GM21723 (cell line): ENCODE measurements around the gene KRT27.

Source experiments
- ATAC-seq: cut with Tn5 transposase; IDR thresholded peaks from one replicate; pipeline ENCODE4 v1.9.1; 2021; ENCODE audit warnings: mild to moderate bottlenecking, moderate library complexity; ENCODE audit not compliant: unreplicated experiment

Gene KRT27

DNA sequence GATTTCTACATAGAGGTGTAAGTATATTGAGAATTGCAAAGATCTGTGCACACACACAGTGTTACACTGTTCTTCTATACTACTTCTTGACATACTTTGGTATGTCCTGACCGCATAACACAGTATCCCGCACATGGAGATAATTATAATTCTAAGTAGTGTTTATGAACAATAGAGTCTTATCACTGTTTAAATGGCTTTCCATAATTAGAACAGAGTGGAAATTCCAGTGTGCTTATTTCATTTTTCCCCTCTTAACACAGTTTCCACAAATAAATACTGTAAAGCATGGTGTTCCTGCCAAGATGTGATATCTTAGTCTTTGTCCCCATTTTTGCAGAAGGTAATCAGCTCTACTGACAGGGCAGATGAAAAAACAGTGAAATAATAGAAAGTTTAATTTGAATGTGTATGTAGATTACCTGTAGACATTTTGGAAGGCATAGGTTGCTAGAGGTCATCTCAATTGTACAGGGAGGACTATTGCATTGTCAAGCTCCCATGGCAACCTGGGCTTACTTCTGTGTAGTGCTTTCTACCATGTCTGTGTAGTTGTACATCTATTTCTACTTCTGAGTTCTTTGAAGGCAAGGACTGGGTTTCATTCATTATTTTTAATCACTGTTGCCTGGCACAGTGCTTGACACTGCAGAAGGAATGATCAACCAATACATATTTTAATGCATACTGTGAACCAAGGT lies 27.5 kb upstream of the KRT27 start:
- no peak for ATAC-seq

DNA sequence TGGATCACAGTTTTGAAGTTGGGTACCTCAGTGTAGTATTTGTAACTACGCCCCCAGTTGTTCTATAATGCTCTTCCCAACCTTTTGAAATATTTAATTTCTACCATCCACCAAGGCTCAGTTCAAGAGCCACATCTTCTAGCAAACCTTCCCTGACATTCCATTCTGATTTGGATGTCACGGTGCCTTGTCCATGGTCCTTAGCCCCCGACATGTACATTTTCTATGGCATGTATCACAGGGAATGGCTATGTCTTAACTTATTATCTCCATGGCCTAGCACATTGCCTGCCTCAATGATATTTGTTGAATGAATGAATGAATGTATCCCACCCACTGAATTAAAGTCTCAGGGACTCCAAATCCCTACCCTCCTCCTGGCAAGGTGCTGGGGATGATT lies 23.8 kb upstream of the KRT27 start:
- no peak for ATAC-seq

DNA sequence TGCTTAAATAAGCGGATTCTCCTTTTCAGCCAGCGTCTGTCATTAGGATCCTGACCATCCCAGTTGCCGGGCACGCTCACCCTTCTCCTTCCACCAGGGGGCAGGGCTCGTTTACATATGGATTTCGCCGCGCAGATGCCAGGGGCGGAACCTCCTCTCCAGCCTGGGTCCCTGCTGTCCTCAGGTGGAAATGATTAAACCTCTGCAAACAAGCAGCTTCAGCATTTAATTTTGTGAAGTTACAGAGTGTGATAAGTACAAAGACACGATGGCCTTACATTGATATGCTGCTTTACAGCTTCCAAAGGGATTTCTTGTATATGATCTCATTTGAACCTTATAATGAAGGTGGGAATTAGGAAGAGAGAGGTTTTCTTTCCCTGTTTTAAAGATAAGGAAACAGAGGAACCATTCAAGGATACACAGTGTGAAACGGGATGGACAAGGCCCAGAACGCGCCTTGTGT lies 21.3 kb upstream of the KRT27 start:
- ATAC-seq = no peak

DNA sequence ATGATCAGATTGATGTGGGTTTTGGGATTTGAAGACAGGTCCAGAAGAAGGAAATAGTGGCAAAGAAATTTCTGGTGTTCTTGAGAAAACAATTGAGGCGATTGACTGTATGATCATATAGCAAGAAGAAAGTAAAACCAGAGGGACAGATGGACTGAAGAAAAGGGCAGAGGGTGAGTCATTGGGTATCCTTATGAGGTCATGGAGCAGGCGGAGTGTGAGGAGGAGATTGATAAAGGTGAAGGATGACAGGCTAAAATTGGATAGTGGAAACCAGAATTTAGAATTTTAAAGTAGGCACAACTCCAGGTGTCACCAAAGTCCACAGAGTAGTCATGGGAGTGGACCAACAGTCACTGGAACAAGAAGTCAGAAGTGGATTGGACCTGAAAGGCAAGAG lies 18.8 kb upstream of the KRT27 start:
- no peak for ATAC-seq

DNA sequence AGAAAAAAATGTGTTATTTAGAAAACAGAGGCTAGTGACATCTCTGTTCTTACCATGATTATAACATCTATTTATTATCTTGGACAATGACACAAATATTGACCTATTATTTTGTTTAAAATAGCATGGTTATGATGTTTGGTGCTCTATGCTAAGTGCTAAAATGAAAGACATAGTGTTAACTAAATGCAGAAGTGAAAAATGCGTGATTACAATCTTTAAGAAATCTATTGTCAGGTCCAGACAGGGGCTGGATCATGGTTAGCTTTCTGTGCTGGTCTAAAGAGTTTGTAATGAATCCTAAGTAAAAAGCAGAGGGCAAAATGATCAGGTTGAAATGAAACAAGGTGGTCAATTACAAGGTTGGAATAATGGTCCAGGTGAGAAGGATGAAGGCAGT lies 18.0 kb upstream of the KRT27 start:
- ATAC-seq = no peak

DNA sequence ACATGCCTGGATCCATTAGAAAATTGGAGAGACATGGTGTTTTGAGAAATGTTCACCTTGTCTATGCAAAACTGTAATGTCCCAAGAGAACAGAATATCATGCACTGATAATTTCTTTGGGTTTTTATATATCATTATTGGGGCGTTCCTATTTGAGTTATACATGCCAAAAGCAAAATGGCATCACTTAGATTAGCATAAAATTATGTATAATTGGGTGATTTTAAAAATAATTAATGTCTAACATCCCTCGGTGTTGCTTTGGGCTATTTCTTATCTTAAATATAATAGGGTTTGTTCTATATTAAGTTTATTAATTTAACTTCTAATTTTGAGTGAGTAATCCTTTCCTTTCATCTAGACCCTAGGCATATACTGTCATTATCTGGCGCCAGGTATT lies 17.5 kb upstream of the KRT27 start, which contains the start of gene KRT28:
Gene KRT28, minus strand, starts transcription at position 101 of the 400 bp plus-strand sequence. Its CDS starts 66 bp downstream, at position 35.
- ATAC-seq = no peak

DNA sequence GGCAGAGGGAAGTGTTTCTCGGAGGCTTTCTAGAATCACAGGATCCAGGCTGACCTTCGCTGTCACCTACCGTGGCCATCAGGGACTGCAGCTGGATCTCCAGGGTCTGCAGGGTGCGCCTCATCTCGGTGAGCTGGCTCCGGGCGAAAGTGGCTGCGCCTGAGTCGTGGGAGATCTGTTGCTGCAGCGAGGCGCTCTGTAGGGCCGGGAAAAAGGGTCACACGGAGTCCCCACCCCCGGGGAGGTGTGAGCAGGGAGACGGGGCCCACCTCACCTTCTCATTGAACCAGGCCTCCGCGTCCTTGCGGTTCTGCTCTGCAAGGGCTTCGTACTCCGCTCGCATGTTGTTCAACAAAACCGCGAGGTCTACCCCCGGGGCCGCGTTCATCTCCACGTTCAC lies 14.5 kb upstream of the KRT27 start:
- no peak for ATAC-seq

DNA sequence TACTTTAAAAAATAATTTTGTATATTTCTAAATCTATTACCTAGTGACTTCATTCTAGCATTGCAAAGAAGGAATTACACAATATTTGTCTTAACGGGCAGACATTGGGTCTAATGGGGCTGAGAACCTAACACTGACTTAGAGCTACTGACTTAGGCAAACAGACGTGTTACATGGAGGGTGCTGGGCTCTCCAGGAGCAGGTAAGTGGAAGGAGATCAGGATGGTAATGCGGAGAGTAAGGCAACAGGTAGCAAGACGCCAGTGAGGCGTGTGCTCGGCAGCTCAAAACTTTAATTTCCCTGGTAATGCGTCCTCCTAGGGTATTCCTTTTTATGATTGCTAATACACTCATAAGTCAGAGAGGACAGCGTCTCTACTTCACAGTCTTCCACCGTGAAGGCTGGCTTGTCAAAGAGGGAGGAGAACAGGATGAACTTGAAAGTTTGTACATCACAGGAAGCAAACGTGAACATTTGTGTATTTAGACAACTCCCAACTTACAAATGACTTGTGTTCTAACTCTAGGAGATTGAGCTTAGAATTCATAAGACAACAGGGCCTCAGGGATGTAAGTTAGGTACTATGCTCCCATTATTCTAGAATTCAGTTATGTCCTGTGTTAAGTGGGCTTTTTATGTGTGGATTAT lies 12.8 kb upstream of the KRT27 start:
- ATAC-seq = no peak

DNA sequence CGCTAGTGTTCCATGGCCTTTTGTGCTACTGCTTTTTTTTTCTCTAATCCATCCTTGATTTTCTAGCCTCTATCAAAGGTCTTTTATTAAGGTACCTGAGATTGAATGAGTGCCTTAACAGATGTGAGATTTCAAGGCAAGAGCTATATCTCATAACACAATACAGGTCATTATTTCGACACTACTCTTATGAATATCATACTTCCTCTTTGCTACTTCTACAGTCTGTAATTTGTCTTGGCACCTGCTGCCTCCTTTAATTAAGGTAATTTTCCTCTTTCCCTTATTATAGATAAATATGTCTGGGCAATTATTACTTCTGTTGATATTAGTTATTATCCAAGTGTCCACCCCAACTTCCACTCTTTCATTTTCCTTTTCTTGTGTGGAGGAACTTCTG lies 12.1 kb upstream of the KRT27 start:
- ATAC-seq = no peak

DNA sequence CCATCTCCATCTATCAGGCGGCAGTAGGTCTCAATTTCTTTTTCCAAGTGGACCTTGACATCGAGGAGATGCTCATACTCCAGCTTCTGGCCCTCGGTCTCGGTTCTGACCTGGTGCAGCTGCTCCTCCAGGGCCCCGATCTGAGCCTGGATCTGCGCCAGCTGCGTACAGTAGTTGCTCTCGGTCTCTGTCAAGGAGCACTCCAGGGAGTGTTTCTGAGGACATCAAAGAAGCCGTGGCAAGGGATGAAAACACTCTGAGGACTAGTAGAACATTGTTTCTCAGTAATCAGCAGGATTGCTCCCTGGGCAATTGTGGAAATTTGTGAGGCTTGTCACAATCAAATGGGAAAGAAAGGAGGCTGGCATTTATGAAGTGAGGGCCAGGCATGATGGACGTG lies 11.5 kb upstream of the KRT27 start:
- ATAC-seq = no peak

DNA sequence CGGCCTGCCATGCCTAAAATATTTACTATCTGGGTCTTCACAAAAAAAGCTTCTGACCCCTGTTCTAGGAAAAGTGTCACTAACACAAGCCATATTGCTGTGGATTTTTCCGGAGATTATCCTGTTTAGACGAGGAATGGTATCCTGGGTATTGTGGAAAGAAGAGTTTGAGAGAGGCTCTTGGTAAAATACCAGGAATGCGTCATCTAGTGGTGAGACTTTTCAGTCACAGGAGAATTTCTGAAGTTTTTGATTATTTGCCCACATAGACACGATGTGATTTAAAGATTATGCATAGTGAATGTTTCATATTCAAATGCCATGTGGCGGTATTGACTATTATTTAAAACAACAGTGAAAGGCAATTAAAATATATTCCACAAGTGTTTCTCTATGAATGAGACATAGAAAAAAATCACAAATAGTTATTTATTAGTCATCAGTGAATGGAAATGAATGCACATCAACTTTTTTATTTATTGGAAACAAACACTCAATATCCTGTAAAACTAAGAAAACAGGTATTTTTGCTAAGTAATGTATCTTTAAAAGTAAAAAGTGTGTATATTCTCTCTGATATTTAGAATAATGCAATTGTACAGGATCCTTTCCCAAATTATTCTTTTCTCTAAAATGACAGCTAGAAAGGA lies 9.6 kb upstream of the KRT27 start:
- no peak for ATAC-seq

DNA sequence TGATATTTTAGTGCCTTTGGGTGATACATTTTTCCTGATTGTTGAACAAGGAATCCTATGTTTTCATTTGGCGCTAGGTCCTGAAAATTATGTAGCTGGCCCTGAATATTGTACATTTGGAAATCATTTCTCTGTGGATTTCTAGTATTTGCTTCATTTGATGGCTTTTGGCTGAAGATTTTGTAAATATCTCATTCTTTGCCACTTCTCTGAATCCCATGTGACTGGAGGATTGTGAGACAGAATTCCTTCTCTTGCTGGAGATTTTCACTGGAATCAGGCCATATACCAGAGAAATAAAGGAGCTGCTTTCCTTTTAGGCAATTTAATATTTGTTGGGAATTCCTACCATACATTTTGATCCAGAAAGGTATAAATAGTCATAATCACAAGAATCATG lies 8.8 kb upstream of the KRT27 start:
- no peak for ATAC-seq

DNA sequence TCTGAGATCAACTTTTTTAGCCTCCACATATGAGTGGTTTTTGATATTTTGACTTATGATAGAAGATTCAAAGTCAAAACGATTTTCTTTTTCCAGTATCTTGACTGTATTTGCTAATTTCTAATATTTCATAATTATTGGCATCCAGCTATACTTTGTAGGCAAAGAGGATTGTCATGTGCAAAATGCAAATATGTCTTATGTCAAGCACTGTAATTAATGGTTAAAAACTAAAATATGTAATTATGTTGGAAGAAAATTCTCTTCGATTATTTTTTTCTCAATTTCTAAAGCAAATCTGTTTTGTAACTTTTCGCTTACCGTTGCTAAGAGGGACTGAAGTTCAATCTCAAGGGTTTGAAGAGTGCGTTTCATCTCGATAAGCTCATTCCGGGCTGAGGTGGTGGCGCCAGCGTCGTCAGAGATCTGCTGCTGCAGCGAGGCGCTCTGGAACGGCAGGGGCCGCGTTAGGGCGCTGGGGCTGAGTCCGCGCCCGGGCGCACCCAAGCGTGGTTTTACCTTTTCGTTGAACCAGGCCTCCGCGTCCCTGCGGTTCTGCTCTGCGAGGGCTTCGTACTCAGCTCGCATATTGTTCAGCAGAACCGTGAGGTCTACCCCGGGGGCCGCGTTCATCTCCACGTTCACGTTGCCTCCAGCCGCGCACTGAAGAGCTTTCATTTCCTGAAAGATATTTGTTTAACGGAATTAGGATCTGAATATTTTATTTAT lies 3.0 kb downstream of the KRT27 start:
- ATAC-seq = no peak

DNA sequence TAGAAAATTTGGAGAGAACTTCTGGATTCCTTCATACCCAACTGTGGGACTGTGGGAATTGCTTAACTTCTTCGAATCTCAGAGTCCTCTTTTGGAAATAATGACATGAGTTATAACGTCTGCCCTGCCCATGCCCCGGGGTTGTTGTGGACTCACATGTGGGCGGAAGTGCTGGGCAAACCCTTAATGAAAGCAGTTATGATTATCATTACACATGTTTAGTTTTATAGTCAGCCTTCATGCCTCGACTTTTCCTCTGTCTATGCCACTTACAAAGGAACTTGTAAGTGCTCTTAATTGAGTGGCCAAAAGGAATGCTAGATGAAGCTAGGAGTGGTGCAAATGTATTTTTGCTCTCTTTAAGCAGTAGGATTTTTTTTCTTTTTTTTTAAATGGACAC lies 3.9 kb downstream of the KRT27 start:
- no peak for ATAC-seq

DNA sequence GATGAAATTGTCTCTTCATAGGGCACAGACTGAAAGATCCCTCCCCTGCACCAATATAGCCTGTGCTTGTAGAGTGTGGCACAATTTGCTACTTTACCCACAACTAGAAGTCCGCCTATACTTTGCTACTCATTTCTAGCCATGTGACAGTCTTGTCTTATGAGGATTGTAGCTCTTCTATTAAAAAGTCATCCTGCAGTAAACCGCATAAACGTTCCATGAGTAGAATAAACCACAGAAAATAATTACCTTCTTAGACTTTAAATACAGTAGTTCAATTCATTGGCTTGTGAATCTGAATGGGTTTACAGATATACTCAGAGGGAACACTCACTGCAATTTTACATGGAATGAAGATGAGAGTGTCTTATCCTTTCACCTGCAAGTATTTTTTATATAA lies 4.4 kb downstream of the KRT27 start:
- no peak for ATAC-seq

DNA sequence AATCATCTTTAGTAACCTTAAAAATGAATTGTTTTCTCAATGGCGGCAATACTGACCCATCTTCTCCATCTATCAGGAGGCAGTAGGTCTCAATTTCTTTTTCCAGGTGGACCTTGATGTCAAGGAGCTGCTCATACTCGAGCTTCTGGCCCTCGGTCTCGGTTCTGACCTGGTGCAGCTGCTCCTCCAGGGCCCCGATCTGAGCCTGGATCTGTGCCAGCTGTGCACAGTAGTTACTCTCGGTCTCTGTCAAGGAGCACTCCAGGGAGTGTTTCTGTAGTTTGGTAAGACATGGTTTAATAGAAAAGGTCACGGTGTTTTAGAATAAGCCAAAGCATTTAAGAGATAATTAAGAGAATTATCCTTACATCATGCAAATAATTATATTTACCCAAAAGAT lies 4.9 kb downstream of the KRT27 start:
- no peak for ATAC-seq

DNA sequence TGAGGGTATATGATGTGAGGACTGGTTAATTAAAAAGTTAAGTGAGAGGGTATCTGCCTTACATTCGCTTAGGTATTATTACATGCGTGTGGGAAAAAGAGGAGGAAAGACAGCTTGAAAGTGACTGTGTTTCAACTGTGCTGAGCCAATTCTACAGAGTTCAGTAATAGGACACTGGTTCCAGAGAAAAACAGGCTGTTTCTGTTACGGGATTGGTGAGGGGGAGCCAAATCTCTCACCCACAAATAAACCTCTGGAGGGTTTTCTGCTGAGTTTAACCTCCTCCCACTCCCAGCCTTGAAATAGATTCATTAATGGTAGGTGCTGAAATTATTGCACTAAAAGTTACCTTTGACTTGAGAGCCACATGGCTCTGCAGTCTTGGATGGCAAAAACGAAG lies 6.4 kb downstream of the KRT27 start:
- ATAC-seq = no peak

DNA sequence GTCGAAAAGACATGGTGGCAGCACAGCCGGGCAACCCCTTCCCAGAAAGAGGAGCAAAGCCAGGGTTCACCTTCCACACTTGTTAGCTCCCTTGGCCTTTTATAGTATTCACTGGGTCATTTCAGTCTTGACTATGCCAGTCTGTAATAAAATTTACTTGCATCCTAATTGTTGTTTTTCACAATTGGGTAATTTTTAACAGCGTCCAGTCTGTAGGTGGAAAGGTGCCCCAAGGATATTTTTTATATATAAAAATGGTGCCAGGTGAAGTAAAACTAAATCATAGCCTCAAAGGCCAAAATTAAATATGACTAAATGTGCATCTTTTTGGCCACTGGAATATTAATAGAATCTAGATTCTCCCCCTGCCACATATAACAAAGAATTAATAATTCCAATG lies 10.2 kb downstream of the KRT27 start, which contains the start of gene KRT26:
Gene KRT26, minus strand, starts transcription at position 101 of the 400 bp plus-strand sequence. Its CDS starts 88 bp downstream, at position 13.
- no peak for ATAC-seq

DNA sequence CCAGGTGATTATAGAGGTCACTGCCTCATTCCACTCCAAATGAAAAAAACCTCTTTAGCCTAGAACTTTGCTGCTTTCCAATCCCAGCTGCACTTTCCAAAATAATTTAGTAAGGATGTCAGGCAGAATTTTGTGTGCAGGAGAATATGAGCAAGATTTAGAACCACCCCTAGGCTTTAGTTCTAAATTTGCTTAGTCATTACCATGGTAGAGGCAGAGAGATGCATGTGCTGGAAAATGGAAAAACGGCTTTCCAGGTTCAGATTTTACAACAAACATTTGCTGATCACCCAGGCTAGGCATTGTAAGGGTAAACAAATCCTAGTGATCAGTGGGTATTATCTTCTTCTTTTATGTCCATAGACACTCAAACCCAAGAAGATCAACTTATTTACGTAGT lies 16.7 kb downstream of the KRT27 start:
- ATAC-seq = no peak

DNA sequence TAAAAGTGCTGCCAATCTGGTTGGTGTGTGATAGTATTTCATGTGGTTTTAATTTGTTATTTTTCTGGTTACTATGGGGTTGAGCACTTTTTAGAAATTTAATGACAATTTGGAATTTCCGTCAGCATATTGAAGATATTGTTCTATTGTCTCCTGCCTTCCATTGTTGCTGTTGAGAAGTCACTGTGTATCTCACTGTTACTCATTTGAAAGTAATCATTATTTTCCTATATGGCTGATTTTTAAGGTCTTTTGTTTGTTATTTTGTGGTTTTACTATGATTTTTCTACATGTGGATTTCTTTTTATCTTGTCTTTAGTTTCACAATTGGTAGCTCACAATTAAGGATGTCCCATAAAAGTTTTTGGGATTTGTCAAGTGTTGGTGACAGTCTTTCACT lies 18.6 kb downstream of the KRT27 start:
- ATAC-seq = no peak
